Activated naive CD8-positive, alpha-beta T cell treated with anti-CD3 and anti-CD28 coated beads for 36 hours (primary cell): ENCODE data around the gene RCOR3. TPM values are rescaled to one million over a fixed set of nuclear protein-coding genes. Genes with fewer than 3 reads are reported as not detected.
"Not testable (repeated sequence)": the region's sequence is repeated elsewhere in the genome, so short reads cannot be mapped to it uniquely, and the experiment has no call there.

ENCODE experiments used
- DNase-seq: peaks from one replicate; pipeline ENCODE4 v3.0.0; 2021
- H3K27ac Mint-ChIP-seq: one replicate; pipeline ENCODE4 v1.8.0; 2022; ENCODE audit warnings: mild to moderate bottlenecking, moderate library complexity, mixed read lengths
- H3K27me3 Mint-ChIP-seq: one replicate; pipeline ENCODE4 v1.8.0; 2022; ENCODE audit warnings: mild to moderate bottlenecking, mixed read lengths
- H3K36me3 Mint-ChIP-seq: one replicate; pipeline ENCODE4 v1.8.0; 2021; ENCODE audit warnings: mild to moderate bottlenecking, mixed read lengths
- H3K4me1 Mint-ChIP-seq: one replicate; pipeline ENCODE4 v1.8.0; 2021; ENCODE audit warnings: mixed read lengths
- H3K4me3 Mint-ChIP-seq: one replicate; pipeline ENCODE4 v1.8.0; 2022; ENCODE audit warnings: mild to moderate bottlenecking, moderate library complexity, mixed read lengths
- H3K9me3 Mint-ChIP-seq: one replicate; pipeline ENCODE4 v1.8.0; 2022; ENCODE audit warnings: mixed read lengths
- total RNA-seq, 2 experiments: library from RNA; stranded (reverse); gene quantifications; one replicate each; pipeline ENCODE4 v1.2.3, GENCODE V29; 2021

RCOR3 gene
- total RNA-seq, 2 experiments from 2014 or later, result 31.8 to 33.7 TPM

- Mint-ChIP-seq H3K36me3 (peaks cover 16% of the 10 kb centered on the region), H3K4me1 (peaks cover 2% of the 10 kb centered on the region), H3K4me3 (no peak overlapping the region), H3K9me3 (no peaks in the 10 kb centered on the region), H3K27me3 (no peaks in the 10 kb centered on the region), H3K27ac (no peak overlapping the region)
- no peak for DNase-seq
Measured at GRCh38 chr1:211285196-211285595, 26.0 kb downstream of the RCOR3 start.

GRCh38 chr1:211287218-211287617 is 28.1 kb downstream of the RCOR3 start:
- peaks cover 23% of the 10 kb centered on the region for H3K36me3 Mint-ChIP-seq
- no peaks in the 10 kb centered on the region for H3K4me1 Mint-ChIP-seq

GRCh38 chr1:211292411-211292810 is 33.2 kb downstream of the RCOR3 start:
- no peaks in the 10 kb centered on the region for H3K9me3 Mint-ChIP-seq
- no peaks in the 10 kb centered on the region for H3K27me3 Mint-ChIP-seq
- H3K36me3 Mint-ChIP-seq, result peaks cover 16% of the 10 kb centered on the region
- no peak overlapping the region for H3K4me3 Mint-ChIP-seq
- H3K4me1 Mint-ChIP-seq, result peaks cover 10% of the 10 kb centered on the region
- no peak for DNase-seq
- H3K27ac Mint-ChIP-seq, result no peak overlapping the region

More at GRCh38 chr1:211287218-211287617, 28.1 kb downstream of the RCOR3 start:
- no peak overlapping the region for H3K27ac Mint-ChIP-seq
- H3K27me3 Mint-ChIP-seq, result no peaks in the 10 kb centered on the region
- DNase-seq, result no peak
- H3K4me3 Mint-ChIP-seq, result no peak overlapping the region
- no peaks in the 10 kb centered on the region for H3K9me3 Mint-ChIP-seq

GRCh38 chr1:211296396-211296795 is 37.2 kb downstream of the RCOR3 start:
- H3K9me3 Mint-ChIP-seq, result no peaks in the 10 kb centered on the region
- peaks cover 19% of the 10 kb centered on the region for H3K4me1 Mint-ChIP-seq
- no peak for DNase-seq
- peak overlapping the region; percentile 50 for H3K27ac Mint-ChIP-seq
- peaks cover 34% of the 10 kb centered on the region for H3K36me3 Mint-ChIP-seq
- H3K4me3 Mint-ChIP-seq, result no peak overlapping the region
- no peaks in the 10 kb centered on the region for H3K27me3 Mint-ChIP-seq

GRCh38 chr1:211305044-211305443 is 45.9 kb downstream of the RCOR3 start:
- Mint-ChIP-seq H3K27ac (peak overlapping the region; percentile 57), H3K27me3 (no peaks in the 10 kb centered on the region), H3K4me1 (peaks cover 27% of the 10 kb centered on the region), H3K36me3 (peaks cover 23% of the 10 kb centered on the region), H3K4me3 (no peak overlapping the region), H3K9me3 (no peaks in the 10 kb centered on the region)
- peak; percentile 45 for DNase-seq

- Mint-ChIP-seq H3K27me3 (no peaks in the 10 kb centered on the region), H3K27ac (peak overlapping the region; percentile 25)
- no peak for DNase-seq
Measured at GRCh38 chr1:211309617-211310016, 50.5 kb downstream of the RCOR3 start.

GRCh38 chr1:211313392-211313791 is 54.2 kb downstream of the RCOR3 start:
- H3K9me3 Mint-ChIP-seq, result no peaks in the 10 kb centered on the region
- no peak for DNase-seq
- H3K27me3 Mint-ChIP-seq, result no peaks in the 10 kb centered on the region
- H3K36me3 Mint-ChIP-seq, result peaks cover 14% of the 10 kb centered on the region
- no peak overlapping the region for H3K27ac Mint-ChIP-seq
- H3K4me3 Mint-ChIP-seq, result no peak overlapping the region
- peaks cover 5% of the 10 kb centered on the region for H3K4me1 Mint-ChIP-seq

More at GRCh38 chr1:211309617-211310016, 50.5 kb downstream of the RCOR3 start:
- H3K36me3 Mint-ChIP-seq, result peaks cover 17% of the 10 kb centered on the region
- no peaks in the 10 kb centered on the region for H3K9me3 Mint-ChIP-seq
- no peak overlapping the region for H3K4me3 Mint-ChIP-seq
- H3K4me1 Mint-ChIP-seq, result peaks cover 17% of the 10 kb centered on the region

- H3K4me3 Mint-ChIP-seq, result no peak overlapping the region
- H3K27me3 Mint-ChIP-seq, result no peaks in the 10 kb centered on the region
- H3K9me3 Mint-ChIP-seq, result no peaks in the 10 kb centered on the region
- DNase-seq, result no peak
- H3K4me1 Mint-ChIP-seq, result peaks cover 30% of the 10 kb centered on the region
- no peak overlapping the region for H3K27ac Mint-ChIP-seq
- peaks cover 5% of the 10 kb centered on the region for H3K36me3 Mint-ChIP-seq
Measured at GRCh38 chr1:211318576-211319280, 59.6 kb downstream of the RCOR3 start.

GRCh38 chr1:211319892-211320291 is 60.7 kb downstream of the RCOR3 start:
- DNase-seq, result no peak
- peaks cover 39% of the 10 kb centered on the region for H3K4me1 Mint-ChIP-seq
- H3K27ac Mint-ChIP-seq, result no peak overlapping the region
- H3K36me3 Mint-ChIP-seq, result peaks cover 5% of the 10 kb centered on the region
- no peaks in the 10 kb centered on the region for H3K9me3 Mint-ChIP-seq
- H3K4me3 Mint-ChIP-seq, result no peak overlapping the region
- H3K27me3 Mint-ChIP-seq, result no peaks in the 10 kb centered on the region

GRCh38 chr1:211320980-211321379 is 61.8 kb downstream of the RCOR3 start:
- peak overlapping the region; percentile 48 for H3K27ac Mint-ChIP-seq

GRCh38 chr1:211321646-211322045 is 62.5 kb downstream of the RCOR3 start:
- peaks cover 51% of the 10 kb centered on the region for H3K4me1 Mint-ChIP-seq
- not testable (repeated sequence) for H3K27me3 Mint-ChIP-seq, H3K9me3 Mint-ChIP-seq, DNase-seq, H3K4me3 Mint-ChIP-seq, H3K36me3 Mint-ChIP-seq, H3K27ac Mint-ChIP-seq

More at GRCh38 chr1:211320980-211321379, 61.8 kb downstream of the RCOR3 start:
- Mint-ChIP-seq H3K36me3 (peaks cover 5% of the 10 kb centered on the region), H3K27me3 (no peaks in the 10 kb centered on the region), H3K9me3 (no peaks in the 10 kb centered on the region), H3K4me3 (no peak overlapping the region), H3K4me1 (peaks cover 47% of the 10 kb centered on the region)
- DNase-seq, result no peak

- peak overlapping the region; percentile 61 for H3K27ac Mint-ChIP-seq
- H3K9me3 Mint-ChIP-seq, result no peaks in the 10 kb centered on the region
- peaks cover 5% of the 10 kb centered on the region for H3K36me3 Mint-ChIP-seq
- DNase-seq, result peak; percentile 60
- H3K4me3 Mint-ChIP-seq, result no peak overlapping the region
- no peaks in the 10 kb centered on the region for H3K27me3 Mint-ChIP-seq
- peaks cover 56% of the 10 kb centered on the region for H3K4me1 Mint-ChIP-seq
Measured at GRCh38 chr1:211323156-211324063, 64.2 kb downstream of the RCOR3 start.

GRCh38 chr1:211324992-211325775 is 66.0 kb downstream of the RCOR3 start:
- peak overlapping the region; percentile 57 for H3K27ac Mint-ChIP-seq
- H3K27me3 Mint-ChIP-seq, result no peaks in the 10 kb centered on the region

GRCh38 chr1:211326140-211326527 is 67.0 kb downstream of the RCOR3 start:
- H3K27ac Mint-ChIP-seq, result peak overlapping the region; percentile 92
- H3K9me3 Mint-ChIP-seq, result no peaks in the 10 kb centered on the region
- peak overlapping the region; percentile 83 for H3K4me3 Mint-ChIP-seq
- no peak for DNase-seq
- no peaks in the 10 kb centered on the region for H3K27me3 Mint-ChIP-seq
- H3K4me1 Mint-ChIP-seq, result peaks cover 78% of the 10 kb centered on the region
- peaks cover 13% of the 10 kb centered on the region for H3K36me3 Mint-ChIP-seq

More at GRCh38 chr1:211324992-211325775, 66.0 kb downstream of the RCOR3 start:
- H3K9me3 Mint-ChIP-seq, result no peaks in the 10 kb centered on the region
- DNase-seq, result no peak
- H3K4me3 Mint-ChIP-seq, result peak overlapping the region; percentile 45
- H3K4me1 Mint-ChIP-seq, result peaks cover 73% of the 10 kb centered on the region
- peaks cover 8% of the 10 kb centered on the region for H3K36me3 Mint-ChIP-seq
